Activated CD4-positive, alpha-beta T cell treated with anti-CD3 and anti-CD28 coated beads, Interleukin-2, Interleukin-6, amounts not matched to agents 100 ng/mL and 50 ng/mL, durations not matched to agents 16 hours and 8 hours (primary cell): ENCODE data around the gene GLT6D1.

Experiments used
- DNase-seq: peaks from one replicate; pipeline ENCODE4 v3.0.0-alpha.2; 2020

Gene GLT6D1

GRCh38 chr9:135607401-135608293, 31.7 kb downstream of the GLT6D1 start:
- no peak for DNase-seq

GRCh38 chr9:135606885-135607259, 32.5 kb downstream of the GLT6D1 start:
- DNase-seq, result no peak

GRCh38 chr9:135605238-135605781, 34.0 kb downstream of the GLT6D1 start:
- DNase-seq, result no peak

- DNase-seq, result no peak
Observed at GRCh38 chr9:135604437-135605237, 34.7 kb downstream of the GLT6D1 start.

GRCh38 chr9:135602789-135603481, 36.4 kb downstream of the GLT6D1 start:
- DNase-seq, result peak; percentile 67

GRCh38 chr9:135601988-135602387, 37.4 kb downstream of the GLT6D1 start:
- no peak for DNase-seq

- no peak for DNase-seq
Observed at GRCh38 chr9:135600296-135600817, 39.0 kb downstream of the GLT6D1 start.

GRCh38 chr9:135596211-135596610, 43.1 kb downstream of the GLT6D1 start:
- no peak for DNase-seq

GRCh38 chr9:135592625-135593024, 46.7 kb downstream of the GLT6D1 start:
- DNase-seq, result no peak

GRCh38 chr9:135592331-135592590, 47.1 kb downstream of the GLT6D1 start:
- DNase-seq, result no peak

GRCh38 chr9:135591506-135592330, 47.6 kb downstream of the GLT6D1 start:
- DNase-seq, result no peak

GRCh38 chr9:135590486-135591079, 48.8 kb downstream of the GLT6D1 start:
- DNase-seq, result no peak

- DNase-seq, result no peak
Observed at GRCh38 chr9:135589596-135590485, 49.5 kb downstream of the GLT6D1 start.

- no peak for DNase-seq
Observed at GRCh38 chr9:135588886-135589595, 50.3 kb downstream of the GLT6D1 start.

GRCh38 chr9:135588371-135588770, 51.0 kb downstream of the GLT6D1 start:
- no peak for DNase-seq

GRCh38 chr9:135587658-135588057, 51.7 kb downstream of the GLT6D1 start:
- DNase-seq, result no peak

- no peak for DNase-seq
Observed at GRCh38 chr9:135586601-135587109, 52.7 kb downstream of the GLT6D1 start.

- DNase-seq, result no peak
Observed at GRCh38 chr9:135584934-135585333, 54.4 kb downstream of the GLT6D1 start.

- no peak for DNase-seq
Observed at GRCh38 chr9:135584371-135584770, 55.0 kb downstream of the GLT6D1 start.

- DNase-seq, result no peak
Observed at GRCh38 chr9:135583688-135584011, 55.7 kb downstream of the GLT6D1 start.
